Measurements from ENCODE around the gene ROBO3.

ROBO3 gene

DNA sequence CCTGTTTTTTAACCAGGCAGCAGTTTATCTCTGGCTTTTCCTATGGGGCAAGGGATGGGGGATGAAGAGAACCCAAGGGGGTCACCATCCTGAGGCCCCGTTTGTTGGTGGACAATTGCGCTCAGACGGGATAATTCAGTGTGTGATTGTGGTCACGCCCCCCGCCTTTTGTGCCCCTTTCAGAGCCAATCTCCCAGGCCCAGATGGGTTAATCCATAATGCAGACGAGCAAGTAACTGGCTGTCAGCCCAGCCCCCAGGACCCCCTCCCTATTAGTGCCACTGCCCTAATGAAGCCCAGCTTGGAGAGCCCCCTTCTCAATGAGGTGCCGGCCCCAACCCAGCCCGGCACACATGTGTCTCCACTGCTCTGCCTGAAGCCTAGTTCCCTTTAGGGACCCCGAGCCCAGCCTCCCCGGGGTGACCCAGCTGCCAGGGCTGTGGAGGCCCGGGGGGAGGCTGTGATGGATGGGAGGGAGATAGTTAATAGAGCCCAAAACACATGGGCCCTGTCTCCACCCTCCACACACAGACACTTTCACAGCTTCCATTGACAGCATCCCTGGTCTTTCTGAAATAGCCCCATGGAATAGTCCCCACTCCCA, 19.1 kb upstream of the ROBO3 start:
- DNase-seq (ENCODE audit: low read depth in 2 of 2) = no peak

- DNase-seq (ENCODE audit: low read depth in 2 of 2) = no peak
Observed at GRCh38 chr11:124859171-124859570, 6.1 kb upstream of the ROBO3 start.

DNA sequence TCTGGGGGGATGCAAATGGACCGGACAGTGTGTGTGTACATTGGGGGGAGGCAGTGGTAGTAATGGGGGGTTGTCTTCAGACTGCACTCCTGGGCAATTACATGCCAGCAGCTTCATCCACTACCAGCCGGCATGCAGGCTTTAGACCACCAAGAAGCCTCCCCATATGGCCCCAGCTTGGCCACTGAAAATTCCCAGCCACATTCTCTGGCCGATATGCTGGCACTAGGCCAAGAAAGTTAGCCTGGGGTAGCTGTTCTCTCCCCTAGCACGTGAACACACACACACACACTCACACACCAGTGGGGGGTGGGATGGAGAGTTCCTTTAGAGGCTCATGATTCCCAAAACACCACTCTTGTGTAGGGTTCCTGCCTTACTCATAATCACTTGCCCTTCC, 3.6 kb upstream of the ROBO3 start:
- no peak for DNase-seq (ENCODE audit: low read depth in 2 of 2)

GRCh38 chr11:124863137-124863825, 2.0 kb upstream of the ROBO3 start:
- DNase-seq (ENCODE audit: low read depth in 2 of 2) = no peak

- DNase-seq (ENCODE audit: low read depth in 2 of 2) = no peak
Observed at GRCh38 chr11:124863826-124864165, 1.4 kb upstream of the ROBO3 start.

GRCh38 chr11:124864176-124864891, 898 bp upstream of the ROBO3 start:
- no peak for DNase-seq (ENCODE audit: low read depth in 2 of 2)

DNA sequence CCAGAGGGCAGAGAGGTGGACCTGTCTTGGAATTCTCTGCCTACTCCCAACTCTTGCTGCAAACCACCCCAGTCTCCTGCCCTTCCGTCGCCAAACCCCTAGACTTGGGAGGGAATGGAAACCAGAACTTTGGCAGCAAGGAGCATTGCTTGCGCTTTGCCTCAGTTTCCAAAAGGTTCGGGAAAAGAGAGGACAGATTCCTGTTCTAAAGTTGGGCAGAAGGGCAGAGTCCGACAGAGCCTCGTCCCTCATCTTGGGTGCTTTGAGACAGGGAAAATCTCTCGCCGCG, 396 bp upstream of the ROBO3 start:
- DNase-seq (ENCODE audit: low read depth in 2 of 2) = no peak

GRCh38 chr11:124865902-124866851, 945 bp downstream of the ROBO3 start:
- peak in 1 of 2 donors; percentile 14 for DNase-seq (ENCODE audit: low read depth in 2 of 2)

- no peak for DNase-seq (ENCODE audit: low read depth in 2 of 2)
Observed at GRCh38 chr11:124867700-124868099, 2.5 kb downstream of the ROBO3 start.

DNA sequence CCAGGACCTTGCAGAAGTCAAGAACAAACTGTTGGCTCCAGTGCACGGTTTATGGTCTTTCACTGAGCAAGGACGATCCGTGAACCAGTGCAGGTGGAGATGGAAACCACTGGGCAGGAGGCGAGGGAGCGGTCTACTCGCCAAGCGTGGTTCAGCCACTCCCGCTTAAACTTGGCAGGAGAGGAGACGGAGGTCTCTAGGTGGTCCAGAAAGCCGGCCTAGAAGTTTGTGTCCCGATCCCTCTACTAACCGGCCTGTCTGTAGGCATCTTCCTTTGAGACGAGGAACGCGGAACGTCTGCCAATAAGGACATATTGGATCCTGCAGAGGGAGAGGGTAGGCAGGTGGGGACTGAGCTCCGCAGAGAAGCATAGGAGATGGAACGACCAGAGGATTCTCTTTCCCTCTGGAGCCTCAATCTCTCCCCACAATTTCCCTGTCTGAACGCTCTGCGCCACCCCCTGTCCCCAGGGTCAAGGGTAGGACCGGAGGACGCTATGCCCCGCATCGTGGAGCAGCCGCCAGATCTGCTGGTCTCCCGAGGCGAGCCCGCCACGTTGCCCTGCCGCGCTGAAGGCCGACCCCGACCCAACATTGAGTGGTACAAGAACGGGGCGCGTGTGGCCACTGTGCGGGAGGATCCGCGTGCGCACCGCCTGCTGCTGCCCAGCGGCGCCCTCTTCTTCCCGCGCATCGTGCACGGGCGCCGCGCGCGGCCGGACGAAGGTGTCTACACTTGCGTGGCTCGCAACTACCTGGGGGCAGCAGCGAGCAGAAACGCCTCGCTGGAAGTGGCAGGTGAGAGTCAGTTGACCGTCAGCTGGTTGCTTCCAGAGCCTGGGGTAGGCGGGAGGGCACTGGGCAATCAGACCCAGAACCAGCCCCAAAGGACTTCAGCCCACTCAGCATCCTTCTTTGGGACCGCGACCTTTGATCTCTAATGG, 3.4 kb downstream of the ROBO3 start:
- no peak for DNase-seq (ENCODE audit: low read depth in 2 of 2)

GRCh38 chr11:124869331-124869730, 4.1 kb downstream of the ROBO3 start:
- DNase-seq (ENCODE audit: low read depth in 2 of 2) = no peak

- no peak for DNase-seq (ENCODE audit: low read depth in 2 of 2)
Observed at GRCh38 chr11:124869856-124870387, 4.7 kb downstream of the ROBO3 start.

GRCh38 chr11:124870430-124870829, 5.2 kb downstream of the ROBO3 start:
- no peak for DNase-seq (ENCODE audit: low read depth in 2 of 2)

DNA sequence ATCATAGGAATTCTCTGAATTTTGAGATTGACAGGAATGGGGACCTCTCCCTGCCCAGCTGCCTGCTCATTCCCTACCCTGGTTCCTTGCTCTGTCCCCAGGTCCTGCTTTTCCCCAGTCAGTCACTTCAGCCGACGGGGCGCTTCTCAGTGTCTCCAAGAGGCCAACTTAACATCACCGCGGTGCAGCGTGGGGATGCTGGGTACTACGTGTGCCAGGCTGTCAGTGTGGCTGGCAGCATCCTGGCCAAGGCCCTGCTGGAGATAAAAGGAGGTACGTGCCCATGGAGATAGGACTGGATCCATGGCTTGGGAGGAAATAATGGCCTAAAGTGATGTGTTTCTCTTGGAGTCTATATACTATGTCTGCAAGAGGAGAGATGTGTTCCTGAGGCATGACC, 7.0 kb downstream of the ROBO3 start:
- no peak for DNase-seq (ENCODE audit: low read depth in 2 of 2)

DNA sequence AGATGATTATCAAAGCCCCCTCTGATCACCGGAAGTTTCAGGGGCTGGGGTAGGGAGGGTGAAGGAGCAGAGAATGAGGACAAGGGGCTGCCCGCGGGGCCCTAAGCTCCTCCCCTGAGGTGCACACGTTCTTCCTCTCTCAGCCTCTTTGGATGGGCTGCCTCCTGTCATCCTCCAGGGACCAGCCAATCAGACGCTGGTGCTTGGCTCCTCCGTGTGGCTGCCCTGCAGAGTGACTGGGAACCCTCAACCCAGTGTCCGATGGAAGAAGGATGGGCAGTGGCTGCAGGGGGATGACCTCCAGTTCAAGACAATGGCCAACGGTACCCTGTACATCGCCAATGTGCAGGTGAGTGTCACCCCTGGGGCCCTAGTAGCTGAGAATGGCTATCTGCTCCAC, 7.5 kb downstream of the ROBO3 start:
- no peak for DNase-seq (ENCODE audit: low read depth in 2 of 2)

DNA sequence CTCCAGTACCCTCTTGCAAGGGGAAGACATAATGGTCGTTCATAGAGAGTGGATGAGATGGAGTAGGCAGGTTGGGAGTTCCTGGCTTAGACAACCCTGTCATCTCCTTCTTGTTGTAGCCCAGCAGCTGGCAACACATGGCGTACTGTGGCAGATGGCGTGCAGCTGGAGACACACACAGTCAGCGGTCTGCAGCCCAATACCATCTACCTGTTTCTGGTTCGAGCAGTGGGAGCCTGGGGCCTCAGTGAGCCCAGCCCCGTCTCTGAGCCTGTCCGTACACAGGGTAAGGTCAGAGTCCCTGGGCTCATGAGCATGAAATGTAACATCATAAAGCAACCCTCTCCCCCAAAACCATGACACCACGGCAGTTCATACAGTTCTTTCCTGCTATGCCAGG, 8.7 kb downstream of the ROBO3 start:
- DNase-seq (ENCODE audit: low read depth in 2 of 2) = no peak

GRCh38 chr11:124874571-124875255, 9.5 kb downstream of the ROBO3 start:
- DNase-seq (ENCODE audit: low read depth in 2 of 2) = no peak

GRCh38 chr11:124875401-124875800, 10.2 kb downstream of the ROBO3 start:
- no peak for DNase-seq (ENCODE audit: low read depth in 2 of 2)

DNA sequence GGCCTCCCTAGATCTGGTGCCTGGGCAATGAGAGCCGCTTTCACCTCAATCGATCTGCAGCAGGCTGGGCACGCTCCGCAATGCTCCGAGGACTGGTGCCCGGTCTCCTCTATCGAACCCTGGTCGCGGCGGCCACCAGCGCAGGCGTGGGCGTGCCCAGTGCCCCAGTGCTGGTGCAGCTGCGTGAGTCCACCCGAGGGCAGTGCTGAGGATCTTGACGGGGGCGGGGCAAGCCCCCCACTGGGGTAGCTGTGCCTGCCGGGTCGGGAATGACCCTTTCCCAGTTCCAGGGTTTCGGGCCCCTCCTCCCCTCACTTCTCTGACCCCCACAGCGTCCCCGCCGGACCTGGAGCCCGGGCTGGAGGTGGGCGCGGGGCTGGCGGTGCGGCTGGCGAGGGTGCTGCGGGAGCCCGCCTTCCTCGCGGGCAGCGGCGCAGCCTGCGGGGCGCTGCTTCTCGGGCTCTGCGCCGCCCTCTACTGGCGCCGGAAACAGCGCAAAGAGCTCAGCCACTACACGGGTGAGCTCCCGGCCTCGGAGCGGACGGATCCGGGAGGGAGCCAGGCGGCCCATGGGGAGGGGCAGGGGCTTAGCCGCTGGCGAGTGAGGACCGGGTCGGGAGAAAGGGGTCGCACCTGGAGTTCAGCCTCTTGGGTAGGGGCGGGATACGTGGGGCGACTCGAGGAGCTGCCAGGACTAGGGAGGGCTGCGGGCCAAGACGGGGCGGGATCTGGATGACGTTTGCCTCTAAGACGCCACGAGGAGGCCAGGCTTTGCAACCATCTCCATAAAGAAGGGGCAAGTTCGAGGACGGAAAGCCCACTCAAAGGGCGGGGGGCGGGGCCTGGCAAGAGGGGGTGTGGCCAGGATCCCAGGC, 10.9 kb downstream of the ROBO3 start:
- peak; percentile 37 to 49 for DNase-seq (ENCODE audit: low read depth in 2 of 2)

Measured in stimulated activated CD8-positive, alpha-beta memory T cell treated with anti-CD3 and anti-CD28 coated beads, Interleukin-7, amount 100 ng/mL, for 1 hour (primary cell).